Erythroblast (primary cell): ENCODE results near the gene TMEM191B.
"Not testable (repeated sequence)": the region's sequence is repeated elsewhere in the genome, so short reads cannot be mapped to it uniquely, and the experiment has no call there.

Source experiments
- GATA1 ChIP-seq: IDR thresholded peaks from 2 replicates; pipeline ENCODE4 v1.6.1; 2011; ENCODE audit warnings: low read depth, mild to moderate bottlenecking, control low read depth, low read length, moderate library complexity
- POLR2A ChIP-seq: IDR thresholded peaks from 2 replicates; pipeline ENCODE4 v1.6.1; 2011; ENCODE audit warnings: mild to moderate bottlenecking, low read length

GRCh38 chr22:18574555-18574954, 47.0 kb downstream of the TMEM191B start:
- TF ChIP-seq GATA1, POLR2A: not testable (repeated sequence)
